GOT3 (cell line): ENCODE results near the gene SPOCK1.

Experiments
- DNase-seq: peaks from one replicate; lab custom pipeline; 2025; ENCODE audit warnings: mixed read lengths; lab: John Stamatoyannopoulos, UW

SPOCK1 gene

DNA sequence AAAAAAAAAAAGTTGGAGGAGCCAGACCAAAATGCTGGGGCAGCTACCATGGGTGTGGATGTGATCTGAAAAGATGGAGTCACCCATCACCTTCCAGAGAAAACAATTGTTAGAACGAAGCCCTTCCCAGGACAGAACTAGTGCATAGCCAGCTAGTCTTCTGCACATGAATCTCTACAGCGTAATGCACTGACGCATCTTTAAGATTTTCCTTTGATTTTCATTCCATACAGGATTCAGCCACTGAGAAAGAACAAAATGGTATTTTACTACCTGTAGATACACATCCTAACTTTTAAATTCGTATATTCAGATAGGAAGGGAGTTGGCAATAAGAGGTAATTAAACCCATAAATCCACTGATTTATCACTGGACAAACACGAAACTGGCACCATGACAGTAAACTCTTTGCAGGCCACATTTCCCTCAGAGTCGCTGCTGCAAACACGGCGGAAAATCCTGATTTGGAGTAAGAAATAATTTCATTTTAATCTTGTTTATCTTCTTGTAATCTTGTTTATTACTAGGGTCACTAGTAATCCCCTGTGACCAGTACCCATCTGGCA lies 206.6 kb downstream of the SPOCK1 start:
- DNase-seq: no peak

DNA sequence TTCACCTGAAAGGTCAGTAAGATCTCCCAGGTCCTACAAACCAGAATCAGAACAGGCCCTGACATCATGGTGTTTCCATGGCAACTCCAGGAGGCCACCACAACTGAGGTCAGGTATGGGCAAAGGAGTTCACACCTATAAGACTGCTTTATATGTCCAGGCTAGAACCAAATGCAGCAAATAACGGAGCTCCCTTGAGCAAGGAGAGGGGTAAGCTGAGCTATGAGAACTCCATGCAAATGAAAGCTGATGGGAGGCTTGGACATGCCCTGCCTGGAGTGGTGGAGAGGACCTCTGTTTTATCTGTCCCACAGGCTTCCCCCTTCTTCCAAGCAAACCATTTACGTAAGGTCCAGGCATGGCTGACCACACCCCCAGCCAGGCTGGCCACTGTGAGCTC lies 207.7 kb downstream of the SPOCK1 start:
- DNase-seq: no peak

DNA sequence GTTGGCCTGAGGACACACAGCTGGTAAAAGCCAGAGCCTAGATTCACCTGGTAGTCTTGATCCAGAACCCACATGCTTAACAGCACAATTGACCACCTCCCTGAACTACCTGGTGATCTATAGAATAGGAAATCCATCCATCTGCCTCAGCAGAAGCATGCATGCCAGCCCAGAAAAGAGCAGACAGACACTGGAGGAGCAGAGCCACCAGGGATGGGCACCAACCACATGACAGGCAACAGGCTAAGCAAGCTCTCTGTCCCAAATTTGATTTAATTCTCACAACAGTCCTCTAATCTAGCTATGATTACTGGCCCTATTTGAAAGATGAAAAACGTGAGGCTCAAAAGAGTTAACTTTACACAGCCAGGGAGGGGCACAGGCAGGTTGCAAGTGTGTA lies 208.1 kb downstream of the SPOCK1 start:
- DNase-seq: no peak

DNA sequence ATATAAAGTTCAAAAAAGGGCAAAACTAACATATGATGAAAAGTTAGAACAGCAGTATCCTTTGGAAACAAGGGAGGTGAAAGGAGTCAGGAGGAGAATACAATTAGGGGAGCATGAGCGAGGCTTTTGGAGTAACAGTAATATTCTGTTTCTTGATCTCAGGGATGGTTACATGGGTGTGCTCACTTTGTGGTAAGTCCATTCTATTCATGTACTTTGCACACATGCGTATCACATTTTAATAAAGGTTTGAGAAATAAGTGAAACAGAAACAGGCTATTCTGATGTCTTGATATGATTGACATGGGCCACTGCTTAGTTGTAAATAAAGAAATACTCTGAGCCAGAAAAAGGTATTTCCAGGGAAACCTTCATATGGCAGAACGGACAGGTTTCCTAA lies 208.8 kb downstream of the SPOCK1 start:
- DNase-seq: no peak

DNA sequence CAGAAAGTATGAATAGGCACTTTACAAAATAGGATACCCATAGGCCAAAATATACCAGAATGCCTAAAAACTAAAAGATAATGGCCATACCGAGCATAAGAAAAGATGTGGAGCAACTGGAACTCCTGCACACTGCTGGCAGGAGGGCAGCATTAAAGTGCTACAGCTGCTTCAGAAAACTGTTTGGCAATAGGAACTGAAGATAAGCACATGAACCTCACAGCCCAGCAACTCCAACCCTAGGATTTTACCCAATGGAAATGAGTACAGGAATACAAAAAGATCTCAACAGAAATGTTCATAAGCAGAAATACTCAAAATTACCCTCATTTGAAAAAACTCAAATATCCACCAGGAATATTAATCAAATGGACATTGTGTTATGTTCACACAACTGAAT lies 209.3 kb downstream of the SPOCK1 start:
- no peak for DNase-seq

DNA sequence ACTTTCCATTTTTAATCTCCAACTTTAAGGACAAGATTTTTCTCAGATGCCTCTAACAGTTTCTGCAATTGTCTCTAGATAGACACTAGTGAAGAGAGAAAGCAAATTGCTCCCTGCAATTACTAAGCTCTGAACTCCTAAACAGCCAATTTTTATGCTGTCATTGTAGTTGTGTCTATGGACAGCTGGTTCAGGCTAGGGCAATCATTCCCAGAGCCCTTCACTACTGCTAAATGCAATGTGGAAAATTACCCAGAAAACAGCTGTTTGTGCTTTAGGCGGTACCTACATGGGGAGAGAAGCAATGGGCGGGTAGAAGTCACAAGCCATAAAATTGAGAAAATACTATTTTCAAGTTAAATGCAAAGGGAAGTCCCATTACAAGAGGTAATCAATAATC lies 211.6 kb downstream of the SPOCK1 start:
- DNase-seq: no peak

DNA sequence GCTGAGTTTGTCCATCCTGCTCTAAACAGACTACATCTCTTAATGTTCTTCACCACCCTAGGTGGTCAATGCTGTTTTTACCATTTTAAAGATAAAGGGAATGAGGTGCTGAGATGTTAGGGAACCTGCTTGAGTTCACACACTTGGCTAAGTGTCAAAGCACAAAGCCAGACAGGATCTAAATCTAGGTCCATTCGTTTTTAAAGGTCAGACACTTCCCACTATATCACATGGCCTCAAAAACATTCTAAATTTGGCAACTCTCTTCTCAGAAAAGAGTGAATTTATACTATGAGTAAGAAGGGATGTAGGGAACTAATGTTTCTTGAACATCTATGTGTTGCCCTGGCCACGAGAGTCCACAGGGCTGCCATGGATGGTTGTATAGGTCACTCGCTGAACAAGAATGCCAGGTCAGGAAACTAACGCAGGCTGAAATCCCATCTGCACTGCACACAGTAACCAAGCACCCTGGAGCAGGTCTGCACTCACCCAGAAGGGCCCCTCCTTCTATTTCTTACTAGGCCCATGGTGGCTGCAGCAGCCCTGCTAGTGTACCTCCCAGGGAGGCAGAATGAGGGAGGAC lies 213.0 kb downstream of the SPOCK1 start:
- DNase-seq: no peak

DNA sequence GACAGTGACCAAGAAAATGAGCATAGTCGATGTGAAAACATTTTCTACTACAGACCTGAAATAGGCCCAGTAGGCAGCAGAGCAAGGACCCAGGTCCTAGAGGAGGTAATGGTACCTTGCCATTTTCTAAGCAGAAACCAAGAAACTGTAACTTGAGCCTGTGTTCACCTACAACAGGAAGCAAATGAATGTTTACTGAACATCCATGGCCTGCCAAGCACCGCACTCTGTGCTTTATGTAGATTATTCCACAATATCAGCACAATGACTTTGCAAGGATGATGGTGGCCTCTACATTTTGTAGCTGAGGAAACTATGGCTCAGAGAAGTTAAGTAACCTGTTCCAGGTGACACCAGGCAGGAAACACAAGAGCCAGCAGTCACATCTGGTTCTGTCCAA lies 215.3 kb downstream of the SPOCK1 start:
- no peak for DNase-seq

DNA sequence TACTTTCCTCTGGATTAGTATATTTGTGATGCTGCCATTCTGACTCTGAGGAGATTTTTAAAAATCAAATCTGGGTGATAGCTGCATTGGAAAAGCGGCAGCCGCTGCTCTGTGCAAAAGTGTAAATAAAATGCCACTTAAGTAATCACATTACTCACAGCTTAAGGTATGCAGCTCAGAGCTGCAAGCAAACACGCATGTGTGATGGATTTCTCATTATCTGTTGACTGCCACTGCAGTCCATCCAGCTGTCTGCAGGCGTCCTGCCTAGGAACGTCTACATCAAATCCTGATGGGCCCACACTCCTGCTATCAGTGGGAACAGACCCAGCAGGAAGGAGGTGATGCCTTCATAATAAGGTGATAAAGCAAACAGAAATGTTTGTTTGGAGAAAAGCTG lies 216.9 kb downstream of the SPOCK1 start:
- no peak for DNase-seq

DNA sequence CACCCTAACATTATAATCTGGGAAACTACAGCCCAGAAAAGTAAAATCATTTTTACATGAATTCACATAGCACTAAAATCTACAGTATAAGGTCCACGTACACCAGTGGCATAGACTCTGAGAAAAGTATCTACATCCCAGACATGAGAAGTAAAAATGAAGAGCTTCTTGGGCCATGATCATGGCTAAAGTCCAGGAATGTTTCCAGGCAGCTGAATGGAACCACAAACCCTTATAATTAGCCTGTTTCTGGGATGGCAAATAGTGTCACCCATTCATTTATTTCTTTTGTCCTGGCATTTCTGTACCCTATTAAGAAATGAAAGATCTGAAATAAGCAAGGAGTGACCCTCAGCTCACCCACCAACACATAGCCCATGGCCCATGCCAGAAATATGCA lies 217.9 kb downstream of the SPOCK1 start:
- DNase-seq: no peak

DNA sequence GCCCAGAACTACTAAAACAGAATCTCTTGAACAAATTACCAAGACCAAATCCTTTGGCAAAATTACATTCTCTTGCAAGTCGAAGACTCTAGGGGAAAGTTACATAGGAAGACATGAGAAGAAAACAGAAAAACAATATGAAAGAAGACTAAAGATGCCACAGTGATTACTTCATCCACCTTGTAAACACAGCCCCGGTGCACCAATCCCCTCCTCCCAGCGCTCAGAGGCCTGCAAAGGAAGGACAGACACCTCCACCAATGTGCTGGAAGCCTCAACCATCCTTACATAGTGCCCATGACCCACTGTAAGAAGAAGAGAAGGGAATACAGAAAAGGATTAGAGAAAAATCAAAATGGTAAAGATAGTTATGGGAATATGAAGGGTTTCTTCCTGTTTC lies 218.5 kb downstream of the SPOCK1 start:
- no peak for DNase-seq

DNA sequence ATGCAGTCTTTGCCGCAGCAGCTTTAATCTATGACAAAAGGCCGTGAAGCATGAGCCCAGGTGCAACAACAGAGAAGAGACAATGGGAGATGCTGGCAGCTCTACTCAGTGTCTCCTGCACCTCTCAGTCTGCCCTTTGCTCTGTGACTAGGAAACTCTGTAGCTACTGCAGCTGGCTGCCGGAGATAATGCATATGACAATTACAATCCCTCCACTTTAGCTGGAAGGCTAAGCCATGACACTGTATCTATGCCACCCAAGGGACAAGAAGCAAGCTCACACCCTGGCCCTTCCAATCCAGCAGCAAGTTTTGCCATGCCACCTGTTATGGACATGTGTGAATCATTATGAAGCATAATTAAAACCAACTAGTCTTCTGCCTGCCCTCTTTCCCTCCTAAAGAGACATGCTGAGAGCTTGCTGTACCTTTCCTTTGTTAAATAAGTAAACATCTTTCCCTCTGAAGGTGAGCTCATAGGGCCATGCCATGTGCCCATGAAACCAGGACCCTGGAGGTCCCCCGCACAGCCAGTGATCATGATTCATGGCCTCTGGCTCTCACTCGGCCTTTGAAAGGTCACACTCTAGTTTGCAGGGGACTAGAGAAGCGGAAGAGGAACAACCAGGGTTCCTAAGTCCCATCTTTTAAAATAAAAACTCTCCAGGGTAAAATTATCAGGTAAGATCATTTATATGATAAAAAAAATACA lies 219.4 kb downstream of the SPOCK1 start:
- DNase-seq: no peak

DNA sequence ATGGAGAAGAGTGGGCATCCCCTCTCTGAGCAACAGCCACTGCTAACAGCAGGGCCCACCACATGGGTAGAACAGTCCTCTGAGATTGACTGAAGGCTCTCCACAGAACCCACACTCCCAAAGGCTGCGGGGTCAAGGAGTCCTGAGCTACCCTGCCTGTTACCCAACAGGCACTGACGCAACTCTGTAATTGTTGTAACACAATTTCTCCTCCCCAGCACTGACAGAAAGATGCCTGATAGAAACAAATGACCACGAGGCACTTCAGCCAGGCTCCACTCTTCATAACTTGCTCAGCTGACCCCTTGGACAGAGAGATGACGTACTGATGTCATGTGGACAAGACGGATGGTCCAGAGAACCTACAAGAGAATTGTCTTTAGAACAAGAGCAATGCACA lies 220.7 kb downstream of the SPOCK1 start:
- DNase-seq: no peak

DNA sequence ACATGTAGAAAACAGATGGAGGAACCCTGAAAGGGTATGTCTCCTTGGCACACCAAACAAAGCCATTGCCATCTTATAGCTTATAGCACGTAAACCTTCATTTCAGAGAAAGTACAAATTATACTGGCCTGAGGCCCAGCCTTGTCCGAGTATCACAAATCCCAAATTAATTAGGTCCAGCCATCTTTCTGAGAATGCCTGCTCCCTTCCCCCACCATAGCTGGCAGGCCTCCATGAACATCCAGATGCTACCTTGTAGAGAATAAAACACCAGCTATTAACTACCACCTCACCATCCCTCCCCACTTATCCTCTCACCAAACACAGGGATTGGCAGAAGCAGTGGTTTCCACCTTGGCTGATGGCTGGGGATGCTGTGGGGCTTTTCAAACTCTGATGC lies 224.0 kb downstream of the SPOCK1 start:
- DNase-seq: no peak

DNA sequence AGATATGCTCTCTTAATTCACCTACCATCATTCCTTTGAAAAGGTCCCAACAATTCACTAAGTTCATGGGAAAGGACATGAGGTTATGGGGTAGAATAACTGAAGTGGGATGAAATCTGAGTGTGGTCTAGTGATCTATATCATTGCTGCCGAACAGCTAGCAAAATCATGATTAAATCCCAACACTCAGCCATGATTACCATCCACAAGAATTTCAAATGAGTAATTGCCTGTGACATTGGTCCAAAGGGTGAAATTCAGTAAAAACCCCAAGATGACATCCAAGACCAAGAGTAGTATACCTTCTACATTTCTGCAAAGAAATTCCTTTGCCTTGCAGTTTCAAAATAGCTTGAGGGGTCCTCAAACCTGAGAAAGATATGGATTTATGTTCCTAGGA lies 225.6 kb downstream of the SPOCK1 start:
- no peak for DNase-seq

DNA sequence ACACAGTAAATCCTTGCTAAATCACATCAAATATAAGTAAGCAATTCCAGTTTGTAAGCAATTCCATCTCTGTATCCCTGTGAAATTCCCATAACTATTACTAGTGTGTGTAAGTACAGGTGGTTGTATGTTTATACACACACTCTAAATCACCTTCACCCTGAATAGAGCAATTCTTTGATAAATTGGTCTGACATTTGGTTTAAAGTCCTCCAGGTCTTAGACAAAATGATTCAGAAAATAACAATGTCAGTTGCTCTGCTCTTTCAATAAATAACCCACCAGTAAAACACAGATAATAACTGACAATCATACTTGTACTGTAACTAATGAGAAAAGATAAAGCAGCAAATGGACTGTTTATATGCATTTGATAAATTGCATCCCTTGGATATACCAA lies 226.3 kb downstream of the SPOCK1 start:
- DNase-seq: no peak

DNA sequence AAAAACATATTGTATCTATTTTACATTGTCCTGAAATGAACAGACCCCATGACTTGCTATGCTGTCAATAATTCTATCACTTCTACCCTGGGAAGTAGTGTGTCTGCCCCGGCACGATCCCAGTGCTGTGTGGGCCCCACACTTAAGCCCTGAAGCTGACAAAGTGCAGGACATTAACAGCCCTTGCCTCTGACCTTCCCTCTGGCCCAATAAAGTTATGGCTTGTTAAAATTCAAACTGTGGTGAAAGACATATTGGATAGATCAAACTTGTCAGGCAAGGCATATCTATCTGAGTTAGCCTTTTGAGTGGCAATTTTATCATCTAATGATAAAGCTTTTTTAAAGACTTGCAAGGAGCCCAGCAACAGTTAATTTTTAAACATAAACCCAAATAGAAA lies 229.2 kb downstream of the SPOCK1 start:
- DNase-seq: no peak

DNA sequence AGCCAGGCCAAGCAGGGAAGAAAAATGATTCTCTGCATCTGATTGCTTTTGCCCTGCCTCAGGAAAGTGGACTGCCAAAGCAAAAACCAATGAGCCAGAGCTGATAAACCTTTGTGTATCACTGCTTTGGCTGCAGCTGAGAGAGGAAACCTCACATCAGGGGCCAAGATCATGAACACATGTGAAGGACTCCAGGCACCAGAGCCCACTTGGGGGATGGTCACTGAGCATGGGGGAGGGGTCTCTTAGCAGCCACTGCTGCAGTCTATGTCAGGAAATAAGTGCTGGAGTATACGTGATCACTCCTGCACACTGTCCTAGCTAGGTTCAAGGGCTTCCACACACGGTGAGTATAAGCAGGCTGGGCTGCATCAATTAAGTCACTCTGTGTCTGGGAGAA lies 229.9 kb downstream of the SPOCK1 start:
- DNase-seq: no peak

DNA sequence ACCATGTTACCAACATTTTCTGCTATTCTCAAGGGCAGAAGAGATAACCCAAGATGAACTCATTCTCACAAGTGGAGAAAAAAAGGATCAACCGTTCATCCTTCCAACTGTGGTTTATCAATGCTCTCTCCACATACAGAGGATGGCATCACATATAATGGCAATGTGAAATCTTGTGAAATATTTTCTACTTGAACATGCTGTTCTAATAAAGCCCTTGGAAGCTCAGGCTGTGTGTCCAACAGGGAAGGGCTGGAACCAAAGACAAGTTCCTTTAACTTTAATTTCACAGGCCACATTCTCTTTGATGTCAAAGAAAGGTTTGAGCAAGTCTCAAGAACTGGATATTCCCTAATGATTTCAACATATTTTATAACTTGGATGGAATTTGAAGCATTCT lies 230.5 kb downstream of the SPOCK1 start:
- no peak for DNase-seq

DNA sequence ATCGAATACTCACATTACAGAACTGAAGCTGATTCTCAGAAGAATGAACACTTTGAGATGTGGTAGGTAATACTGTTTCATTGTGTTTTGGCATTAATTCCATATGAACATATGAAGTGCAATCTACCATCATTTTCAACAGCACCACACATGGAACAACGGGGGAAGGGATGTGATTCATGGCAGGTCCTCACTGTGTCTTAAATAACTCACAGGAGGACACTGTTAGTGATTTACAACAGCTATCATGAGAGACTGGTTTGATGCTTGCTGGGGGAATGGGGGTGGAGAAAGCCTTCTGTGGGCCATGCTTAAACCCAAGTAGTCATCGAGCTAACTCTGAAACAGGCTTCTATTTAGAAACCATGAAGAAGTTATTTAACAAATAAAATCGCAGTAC lies 232.9 kb downstream of the SPOCK1 start:
- no peak for DNase-seq

DNA sequence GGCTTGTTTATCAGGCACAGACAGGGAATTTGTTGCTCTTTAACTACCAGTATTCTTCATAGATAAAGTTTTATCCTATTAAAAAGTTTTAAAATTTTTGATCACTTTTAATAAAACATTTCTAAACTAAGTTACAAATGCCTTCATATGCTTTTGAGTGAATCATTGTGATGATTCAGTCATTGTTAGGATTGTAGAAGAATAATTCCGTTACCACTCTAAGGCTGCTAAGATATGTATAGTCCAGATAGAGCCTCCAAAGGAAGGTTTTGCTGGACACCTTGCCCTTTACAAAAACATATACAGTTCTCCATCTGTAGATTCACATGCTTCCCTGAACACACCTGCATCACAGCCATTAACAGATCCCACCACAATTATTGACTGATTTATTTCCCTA lies 233.7 kb downstream of the SPOCK1 start:
- no peak for DNase-seq

DNA sequence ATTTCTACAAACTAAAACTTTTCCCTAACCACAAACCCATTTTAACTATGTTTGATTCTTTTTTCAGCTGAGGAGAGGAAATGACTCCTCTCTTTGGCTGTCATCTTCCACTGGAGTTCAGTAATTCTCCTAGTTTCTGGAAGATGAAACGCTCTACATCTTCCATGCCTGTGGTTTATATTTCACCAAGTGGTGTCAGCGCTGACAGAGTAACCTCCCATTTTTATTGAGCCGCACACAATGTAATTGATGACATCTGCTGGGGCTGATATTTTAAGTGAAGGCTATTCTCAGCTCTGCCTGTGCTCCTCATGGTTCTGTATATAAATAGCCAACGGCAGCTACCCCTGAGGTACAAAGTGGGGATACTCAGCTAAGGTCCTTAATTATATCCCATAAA lies 234.6 kb downstream of the SPOCK1 start:
- no peak for DNase-seq

DNA sequence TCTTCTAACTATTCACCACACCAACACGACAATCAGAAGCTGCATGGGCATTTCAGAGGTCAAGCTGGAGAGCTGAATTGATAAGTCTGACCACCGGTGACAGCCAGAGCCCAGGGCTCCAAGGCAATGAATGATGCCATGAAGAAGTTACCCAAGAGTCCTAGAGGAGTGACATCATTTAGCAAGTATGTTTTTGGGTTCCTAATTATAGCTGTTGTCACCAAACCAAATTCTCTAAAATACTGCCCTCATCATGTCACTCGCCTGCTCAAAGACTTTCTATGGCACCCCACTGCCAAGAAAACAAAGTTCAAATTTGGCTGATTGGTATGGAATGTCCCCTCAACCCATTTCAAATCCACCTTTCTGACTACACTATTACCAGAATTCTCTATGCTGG lies 235.1 kb downstream of the SPOCK1 start:
- no peak for DNase-seq
